HEK293 (cell line): ENCODE results near the gene ACOT9.

Experiments used
- CTCF ChIP-seq: fragments of 450-650 bp; formaldehyde crosslinking; IDR thresholded peaks from 2 replicates; pipeline ENCODE4 v1.5.1; 2016; ENCODE audit warnings: missing biosample characterization, missing genetic modification characterization
- KLF10 ChIP-seq: fragments of 450-650 bp; IDR thresholded peaks from 2 replicates; pipeline ENCODE4 v1.5.1; 2018; ENCODE audit warnings: missing biosample characterization, mild to moderate bottlenecking, missing genetic modification characterization
- KLF7 ChIP-seq: fragments of 450-650 bp; formaldehyde crosslinking; IDR thresholded peaks from 2 replicates; pipeline ENCODE4 v1.5.1; 2016; ENCODE audit warnings: missing biosample characterization, missing genetic modification characterization, borderline replicate concordance
- ZBTB10 ChIP-seq: fragments of 450-650 bp; formaldehyde crosslinking; IDR thresholded peaks from 2 replicates; pipeline ENCODE4 v1.5.1; 2016; ENCODE audit warnings: missing biosample characterization, missing genetic modification characterization
- ZBTB11 ChIP-seq: fragments of 450-650 bp; formaldehyde crosslinking; conservative IDR thresholded peaks from 2 replicates; pipeline ENCODE4 v1.5.1; 2016; ENCODE audit warnings: low read depth, missing biosample characterization, missing genetic modification characterization
- ZBTB21 ChIP-seq: fragments of 450-650 bp; formaldehyde crosslinking; IDR thresholded peaks from 2 replicates; pipeline ENCODE4 v1.5.1; 2017; ENCODE audit warnings: missing biosample characterization, missing genetic modification characterization
- ZNF202 ChIP-seq: fragments of 450-650 bp; formaldehyde crosslinking; IDR thresholded peaks from 2 replicates; pipeline ENCODE4 v1.5.1; 2016; ENCODE audit warnings: missing biosample characterization, missing genetic modification characterization, borderline replicate concordance
- ZNF394 ChIP-seq: fragments of 450-650 bp; formaldehyde crosslinking; IDR thresholded peaks from 2 replicates; pipeline ENCODE4 v1.5.1; 2016; ENCODE audit warnings: missing biosample characterization, missing genetic modification characterization, mild to moderate bottlenecking, moderate library complexity, borderline replicate concordance
- ZNF530 ChIP-seq: fragments of 450-650 bp; formaldehyde crosslinking; IDR thresholded peaks from 2 replicates; pipeline ENCODE4 v1.5.1; 2016; ENCODE audit warnings: low read depth, missing biosample characterization, missing genetic modification characterization
- ZNF768 ChIP-seq: fragments of 450-650 bp; formaldehyde crosslinking; IDR thresholded peaks from 2 replicates; pipeline ENCODE4 v1.5.1; 2018; ENCODE audit warnings: missing biosample characterization, mild to moderate bottlenecking, missing genetic modification characterization

- no peak for TF ChIP-seq KLF10 (tag by site-specific recombination)
- no peak for TF ChIP-seq ZBTB11
- TF ChIP-seq ZBTB10: no peak
- TF ChIP-seq CTCF: no peak
- TF ChIP-seq KLF7 (tag by site-specific recombination): no peak
- TF ChIP-seq ZBTB21 (tag by site-specific recombination): no peak
- no peak for TF ChIP-seq ZNF202
- no peak for TF ChIP-seq ZNF530 (tag by site-specific recombination)
- TF ChIP-seq ZNF394 (tag by site-specific recombination): no peak
- TF ChIP-seq ZNF768 (tag by site-specific recombination): no peak
Observed at GRCh38 chrX:23788521-23788920, 45.4 kb upstream of the ACOT9 start.
